Activated CD8-positive, alpha-beta memory T cell treated with anti-CD3 and anti-CD28 coated beads for 4 hours (primary cell): Measurements from ENCODE around the gene PHGDH.
"Not testable (repeated sequence)": the region's sequence is repeated elsewhere in the genome, so short reads cannot be mapped to it uniquely, and the experiment has no call there.

Experiments
- DNase-seq, 2 donors: peaks; one replicate each; pipeline ENCODE4 v3.0.0-alpha.2; 2020; ENCODE audit warnings: low read depth in 2 of 2

The PHGDH gene

DNA sequence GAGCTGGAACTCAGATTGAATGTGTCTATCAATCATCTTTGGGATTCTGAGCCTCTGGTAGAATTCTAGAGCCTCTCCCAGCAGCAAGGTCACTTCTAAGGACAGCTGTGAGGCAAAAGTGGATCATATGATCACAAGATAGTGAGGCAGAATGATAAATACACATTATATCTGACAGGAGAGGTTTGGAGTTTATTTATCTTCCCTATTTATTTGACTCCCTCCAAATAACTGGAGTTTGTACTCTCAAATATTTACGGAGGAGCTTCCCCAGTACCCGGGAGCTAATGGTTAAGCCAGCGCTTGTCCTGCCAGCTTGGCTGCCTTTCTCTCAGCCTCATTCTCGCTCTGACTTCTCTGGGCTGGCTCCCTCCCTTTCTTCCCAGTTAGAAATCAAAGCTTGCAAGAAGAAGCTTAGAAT, 54.6 kb downstream of the PHGDH start:
- DNase-seq = no peak

DNA sequence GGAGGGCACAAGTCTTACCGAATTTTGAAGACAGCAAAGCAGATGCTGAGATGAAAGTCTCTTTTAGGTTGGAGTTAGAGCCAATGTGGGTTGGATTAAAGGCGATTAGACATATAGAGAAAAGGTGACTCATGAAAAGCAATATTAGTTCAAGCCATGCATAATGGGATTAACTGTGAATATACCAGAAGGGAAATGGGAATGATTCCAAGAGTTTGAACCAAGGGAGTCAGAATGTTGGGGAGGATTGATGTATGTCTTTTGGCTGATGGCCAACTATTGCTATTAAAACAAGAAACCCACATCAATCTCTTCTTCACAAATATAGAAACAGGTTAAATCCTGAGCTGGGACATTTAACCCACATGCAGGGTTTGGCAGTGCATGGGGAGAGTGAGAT, 55.8 kb downstream of the PHGDH start:
- DNase-seq = no peak

DNA sequence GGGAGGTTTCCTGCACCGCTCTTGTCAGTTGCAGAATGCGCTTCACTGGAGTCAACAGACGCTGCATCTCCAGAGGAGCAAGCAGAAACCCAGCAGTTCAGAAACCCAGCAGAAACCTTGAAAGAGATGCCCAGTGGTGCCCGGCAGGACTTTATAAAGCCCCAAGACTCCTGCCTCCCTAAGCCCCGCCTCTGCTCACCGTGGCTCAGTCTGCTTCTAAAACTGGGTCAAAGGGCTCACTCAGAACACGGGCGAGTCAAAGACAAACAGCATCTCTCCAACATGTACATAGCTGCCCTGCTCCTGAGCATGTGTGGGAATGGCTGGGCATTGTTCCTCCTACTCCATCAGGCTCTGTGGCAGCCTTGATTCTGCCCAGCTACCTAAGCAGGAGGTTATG, 57.0 kb downstream of the PHGDH start, which contains the start of gene HMGCS2:
HMGCS2 (minus strand) TSS at position 128 of the 400 bp plus-strand sequence; CDS start at position 67, 61 bp downstream.
- DNase-seq = no peak

DNA sequence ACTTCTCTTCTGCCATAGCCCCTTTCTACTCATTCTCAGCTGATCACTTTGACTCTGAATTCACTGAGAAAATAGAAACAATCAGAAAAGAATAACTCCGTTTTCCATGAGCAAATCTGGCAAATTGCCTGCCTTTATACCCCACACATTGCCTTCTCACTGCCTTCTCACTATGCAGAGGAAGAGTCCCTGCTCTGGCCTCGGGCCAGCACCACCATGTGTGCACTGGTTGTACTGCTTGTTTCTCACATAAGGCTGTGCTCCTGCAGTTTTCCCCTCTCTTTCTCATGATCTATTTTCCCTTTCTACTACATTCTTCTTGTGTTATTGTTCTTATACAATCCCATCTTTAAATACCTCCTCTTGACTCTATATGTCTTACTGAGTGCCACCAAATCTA, 59.3 kb downstream of the PHGDH start:
- no peak for DNase-seq

DNA sequence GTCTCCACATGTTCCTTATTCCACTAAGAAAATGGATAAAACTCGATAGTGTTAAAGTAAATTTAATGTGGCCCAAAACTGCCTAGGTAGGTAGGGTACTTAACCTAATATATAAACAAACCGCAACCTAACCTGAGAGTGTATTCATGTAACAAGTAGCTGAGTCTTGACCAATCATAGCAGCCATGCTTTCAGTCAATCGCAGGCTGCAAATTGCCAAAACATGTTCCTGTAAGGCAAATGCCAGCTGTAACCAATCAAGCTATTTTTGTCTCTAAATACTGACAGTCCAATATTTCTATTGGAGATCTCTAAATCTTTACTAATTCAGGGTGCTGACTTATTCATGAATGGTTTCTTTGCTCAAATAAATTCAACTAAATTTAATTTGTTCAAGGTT, 60.0 kb downstream of the PHGDH start:
- DNase-seq = no peak

DNA sequence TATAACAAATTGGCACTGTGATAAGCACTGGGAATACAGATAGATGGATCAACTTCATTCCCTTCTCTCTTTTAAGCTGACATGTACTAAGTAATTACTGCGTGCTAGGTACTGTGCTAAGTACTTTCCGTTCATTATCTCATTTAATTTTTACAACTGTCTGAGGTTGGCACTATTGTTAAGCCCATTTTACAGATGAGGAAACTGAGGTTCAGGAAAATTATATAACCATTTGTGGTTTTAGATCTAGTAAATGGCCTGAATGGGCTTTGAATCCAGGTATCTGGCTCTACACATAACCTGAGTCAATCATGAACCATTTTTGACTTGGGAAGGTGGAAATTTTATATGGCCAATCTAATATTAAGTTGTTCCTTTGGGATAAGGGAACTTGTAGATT, 60.6 kb downstream of the PHGDH start:
- DNase-seq = no peak

DNA sequence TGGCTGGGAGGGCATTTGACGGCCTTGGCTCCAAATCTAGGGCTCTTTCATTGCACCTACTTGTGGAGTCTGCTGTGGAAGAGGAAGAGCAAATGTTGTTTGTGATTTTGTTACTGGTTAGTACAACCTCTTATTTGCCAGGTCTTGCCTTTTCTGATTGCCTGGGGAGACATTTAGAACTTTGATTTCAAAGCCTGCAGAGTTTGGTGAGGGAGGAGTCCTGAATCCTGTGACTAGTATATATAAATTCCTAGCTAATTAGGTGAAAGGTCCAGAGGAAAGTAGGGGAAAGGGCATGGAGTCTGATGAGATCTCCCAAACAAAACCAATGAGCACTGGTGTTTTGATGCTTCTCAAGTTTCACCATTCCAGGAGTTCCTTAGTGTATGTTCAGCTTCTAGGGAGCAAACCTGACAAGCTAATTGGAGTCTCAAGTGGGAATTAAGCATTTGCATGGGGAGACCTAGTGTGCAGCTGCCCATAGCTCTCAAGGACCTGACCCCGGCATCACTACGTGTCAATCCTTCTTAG, 62.0 kb downstream of the PHGDH start:
- DNase-seq = no peak

DNA sequence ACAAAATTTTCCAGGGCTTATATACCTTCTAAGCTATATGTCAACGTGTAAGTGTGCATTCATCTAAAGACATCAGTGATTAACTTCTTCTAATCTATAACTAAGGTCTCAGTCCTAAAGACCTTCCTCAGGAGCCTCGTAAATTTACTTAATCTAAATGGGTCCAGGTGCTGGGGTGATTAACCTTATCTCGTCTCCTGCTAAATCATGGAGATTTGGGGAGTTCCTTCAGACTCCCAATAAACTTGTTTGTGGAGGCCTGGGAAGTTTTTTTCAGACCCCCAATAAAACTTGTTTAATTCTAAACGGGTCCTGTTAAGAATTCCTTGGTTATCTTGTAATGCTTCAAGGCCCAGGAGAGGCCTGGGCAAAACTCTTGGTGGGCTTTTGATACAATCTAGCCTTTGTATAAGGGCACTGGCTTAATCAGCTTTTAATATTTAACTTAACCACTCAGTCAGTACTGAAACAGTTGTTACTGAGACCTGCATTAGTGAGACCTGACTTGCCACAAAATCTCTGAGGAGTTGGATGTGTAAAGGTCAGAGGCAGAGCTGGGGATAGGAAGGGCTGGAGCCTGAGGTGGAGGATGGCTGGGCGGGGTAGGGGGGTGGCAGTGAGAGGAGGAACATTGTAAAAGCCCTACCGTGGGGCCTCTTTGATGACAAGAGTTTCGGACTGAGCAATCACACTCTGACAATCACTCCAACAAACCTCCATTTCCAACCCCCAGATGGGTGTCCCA, 63.2 kb downstream of the PHGDH start:
- no peak for DNase-seq

DNA sequence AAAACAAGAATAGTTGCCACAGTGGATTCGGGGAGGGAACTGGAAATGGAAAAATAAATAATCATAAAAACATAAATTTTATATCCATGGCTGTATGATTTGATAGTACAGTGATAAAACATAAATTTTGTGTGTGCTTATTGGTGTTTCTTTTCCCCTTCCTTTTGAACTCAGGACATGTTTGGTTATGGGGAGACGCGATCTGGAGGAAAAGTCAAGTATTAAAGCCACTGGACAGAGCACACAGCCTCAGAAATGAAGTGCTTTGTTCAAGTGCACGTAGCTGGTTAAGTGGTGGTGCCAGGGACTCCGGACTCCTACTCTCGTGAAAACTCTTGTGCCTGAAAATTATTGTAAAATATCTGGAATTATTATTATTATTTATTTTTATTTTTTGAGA, 66.6 kb downstream of the PHGDH start:
- DNase-seq = no peak

DNA sequence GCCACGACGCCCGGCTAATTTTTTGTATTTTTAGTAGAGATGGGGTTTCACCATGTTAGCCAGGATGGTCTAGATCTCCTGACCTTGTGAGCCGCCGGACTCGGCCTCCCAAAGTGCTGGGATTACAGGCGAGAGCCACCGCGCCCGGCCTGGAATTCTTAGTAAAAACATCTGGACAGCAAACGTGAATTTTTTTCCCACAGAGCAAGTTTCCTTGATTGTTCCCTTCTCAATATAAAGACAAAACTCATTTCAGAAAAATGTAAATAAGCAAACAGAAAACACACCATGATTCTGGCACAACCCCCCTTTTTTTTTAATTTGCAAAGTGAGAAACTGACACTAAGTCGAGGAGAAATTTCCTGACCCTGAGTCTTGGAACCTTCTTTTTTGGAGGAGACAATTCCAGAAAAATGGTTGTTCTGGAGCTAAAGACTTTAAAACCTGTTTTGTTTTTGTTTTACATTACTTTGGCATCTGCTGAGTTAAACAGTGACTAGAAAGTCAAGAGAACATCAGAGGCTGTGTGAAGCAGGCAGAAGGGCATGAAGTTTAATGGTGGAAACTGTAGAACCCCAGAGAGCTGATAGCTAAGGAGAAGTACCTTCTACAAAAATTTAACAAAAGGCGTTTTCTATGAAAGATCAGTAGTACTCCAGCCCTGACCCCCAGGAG, 67.3 kb downstream of the PHGDH start:
- no peak for DNase-seq

DNA sequence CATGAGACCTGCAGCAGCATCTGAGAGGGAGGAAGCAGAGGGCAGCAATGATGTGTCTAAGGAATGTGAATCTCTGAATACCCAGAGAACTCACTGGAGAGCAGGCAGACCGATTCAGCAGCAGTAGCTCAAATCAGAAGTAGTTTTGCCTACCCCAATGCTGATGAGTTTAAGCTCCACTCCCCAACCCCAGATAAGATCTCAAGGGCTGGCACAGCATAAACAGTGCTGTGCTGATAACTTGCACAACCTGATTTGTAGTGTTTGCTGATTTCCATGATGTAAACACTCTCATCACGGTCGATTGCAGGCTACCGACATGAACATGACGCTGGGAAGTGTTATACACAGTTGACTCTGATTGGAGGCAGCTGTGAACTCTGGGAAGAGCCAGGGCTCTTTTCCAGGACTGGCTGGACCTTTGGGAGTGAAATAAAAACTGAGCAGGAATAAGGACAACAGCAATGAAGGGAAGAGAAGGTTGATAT, 68.2 kb downstream of the PHGDH start:
- DNase-seq = no peak

DNA sequence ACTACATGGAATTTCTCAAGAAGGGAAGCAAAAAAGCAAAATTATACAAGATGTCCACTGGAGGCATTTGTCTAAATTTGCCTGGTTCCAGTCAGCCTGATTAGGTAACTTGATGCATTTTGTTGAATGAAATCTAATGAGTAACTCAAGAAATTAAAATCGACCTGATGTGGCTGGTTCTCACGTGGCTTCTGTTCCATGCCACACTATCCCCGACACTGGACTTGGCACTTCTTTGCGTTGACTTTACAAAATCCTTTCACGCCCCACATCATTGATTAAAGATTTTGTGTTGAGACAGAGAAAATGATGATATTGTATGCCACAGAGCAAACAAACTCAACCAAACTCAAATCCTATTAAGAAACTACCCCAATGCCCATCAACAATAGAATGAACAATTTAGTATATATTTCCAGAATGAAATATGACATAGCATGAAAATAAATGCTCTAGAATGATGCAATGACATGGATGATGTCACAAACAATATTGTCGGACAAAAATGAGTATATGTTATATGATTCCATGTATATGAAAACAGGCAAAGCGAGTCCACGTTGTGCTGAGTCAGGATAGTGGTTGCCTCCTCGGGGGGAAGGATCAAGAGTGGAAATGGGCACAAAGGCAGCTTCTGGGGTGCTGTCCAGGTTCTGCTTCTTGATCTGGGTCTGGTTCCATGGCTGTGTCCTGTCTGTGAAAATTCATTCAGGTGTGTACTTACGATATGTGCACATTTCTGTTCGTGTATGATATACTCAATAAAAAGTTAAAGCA, 69.9 kb downstream of the PHGDH start:
- DNase-seq = no peak

DNA sequence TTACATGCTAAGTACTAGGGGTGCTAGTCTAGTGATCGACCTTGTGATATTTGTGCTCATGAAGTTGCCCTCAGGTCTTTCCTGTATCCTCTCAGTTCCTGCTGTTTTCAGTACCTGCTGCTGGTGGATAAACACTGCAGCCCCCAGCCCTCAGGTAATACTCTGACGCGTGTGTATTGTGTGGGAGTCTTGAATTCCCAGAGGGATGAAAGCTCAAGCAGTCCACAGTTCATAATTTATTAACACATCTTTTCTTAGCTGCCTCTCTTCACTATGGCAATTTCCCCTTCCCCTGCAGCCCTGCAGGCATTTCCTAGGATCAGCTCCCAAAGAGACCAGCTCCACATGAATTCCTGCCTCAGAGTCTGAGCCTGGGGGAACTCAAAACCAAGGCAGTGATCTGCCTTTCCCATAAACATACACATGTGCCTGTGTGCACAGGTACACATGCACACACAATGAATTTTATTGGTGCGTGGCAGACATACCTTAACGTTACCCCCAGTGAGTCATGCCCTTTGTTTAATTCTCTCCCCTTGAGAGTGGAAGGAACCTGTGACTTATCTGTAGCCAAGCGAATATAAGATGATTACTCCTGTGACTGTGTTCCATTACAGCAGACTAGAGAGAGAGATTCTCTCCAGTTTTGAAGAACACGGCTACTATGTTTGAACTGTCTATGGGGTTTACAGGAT, 71.0 kb downstream of the PHGDH start:
- no peak for DNase-seq

DNA sequence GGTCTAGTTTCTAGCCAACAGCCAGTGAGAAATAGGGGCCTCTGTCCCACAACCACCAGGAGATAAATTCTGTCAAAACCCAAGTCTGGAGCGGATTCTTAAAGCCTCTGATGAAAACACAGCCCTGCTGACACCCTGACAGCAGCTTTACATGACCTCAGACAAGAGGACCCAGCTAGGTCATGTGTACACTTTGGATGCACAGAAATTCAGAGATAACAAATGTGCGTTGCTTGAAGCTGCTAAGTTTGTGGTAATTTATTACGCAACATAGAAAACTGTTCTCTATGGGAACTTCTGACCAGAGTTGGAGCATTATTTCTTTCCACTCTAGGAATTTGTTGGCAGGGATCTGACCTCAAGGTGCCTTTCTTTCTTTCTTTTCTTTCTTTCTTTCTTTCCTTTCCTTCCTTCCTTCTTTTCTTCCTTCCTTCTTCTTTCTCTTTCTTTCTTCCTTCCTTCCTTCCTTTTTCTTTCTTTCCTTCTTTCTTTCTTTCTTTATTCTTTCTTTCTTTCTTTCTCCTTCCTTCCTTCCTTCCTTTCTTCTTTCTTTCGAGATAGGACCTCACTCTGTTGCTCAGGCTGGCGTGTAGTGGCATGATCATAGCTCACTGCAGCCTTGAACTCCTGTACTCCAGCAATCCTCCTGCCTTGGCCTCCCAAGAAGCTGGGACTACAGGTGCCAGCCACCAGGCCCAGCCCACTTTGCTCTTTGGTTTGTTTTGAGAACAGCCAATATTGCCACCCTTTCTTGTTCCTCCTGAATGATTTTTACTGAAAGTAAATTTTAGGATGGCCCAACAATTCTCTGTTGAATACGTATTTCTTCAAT, 71.8 kb downstream of the PHGDH start:
- no peak for DNase-seq

DNA sequence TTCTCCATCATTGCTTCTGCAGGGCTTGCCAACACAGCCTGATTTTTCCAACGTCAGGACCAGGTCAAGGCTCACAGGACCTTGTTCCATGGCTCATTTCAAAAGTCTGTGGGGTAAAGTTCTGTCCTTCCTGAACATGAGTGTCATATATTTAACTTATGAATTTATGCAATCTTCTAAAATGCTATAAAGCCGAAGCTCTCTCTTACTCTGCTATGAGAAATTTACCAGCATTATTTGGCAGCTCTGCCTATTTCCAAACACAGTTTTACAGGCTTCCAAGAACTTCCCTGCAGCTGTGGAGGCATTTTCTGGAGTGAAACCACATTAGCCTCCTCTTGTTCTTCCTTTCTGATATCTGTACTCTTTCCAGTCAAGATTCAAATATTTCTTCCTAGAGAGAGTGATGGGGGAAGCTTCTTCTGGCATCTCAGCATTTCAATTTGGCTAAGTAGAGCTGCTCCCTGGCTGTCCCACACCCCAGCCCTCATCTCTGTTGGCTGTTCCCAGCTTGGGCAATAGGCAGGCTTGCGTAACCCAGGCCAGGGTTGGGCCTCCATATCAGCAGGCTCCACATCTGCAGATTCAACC, 72.6 kb downstream of the PHGDH start:
- DNase-seq = no peak

DNA sequence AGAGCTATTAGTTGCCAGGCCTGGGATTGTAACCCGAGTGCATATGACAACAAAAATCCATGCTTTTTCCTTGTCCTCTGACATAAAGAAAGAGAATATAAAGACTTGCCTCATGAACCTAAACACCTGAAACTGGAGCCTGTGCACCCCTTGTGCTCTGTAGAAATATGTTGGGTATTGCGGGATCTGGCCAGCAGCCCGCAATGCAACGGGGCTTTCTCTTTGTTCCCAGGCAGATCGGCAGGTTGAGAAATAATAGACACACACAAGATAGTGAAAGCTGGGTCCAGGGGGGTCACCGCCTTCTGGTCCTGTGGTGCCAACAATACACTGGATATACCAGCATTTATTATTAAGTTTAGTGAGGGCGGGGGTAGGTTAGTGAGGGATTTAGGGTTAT, 74.3 kb downstream of the PHGDH start:
- not testable (repeated sequence) for DNase-seq

DNA sequence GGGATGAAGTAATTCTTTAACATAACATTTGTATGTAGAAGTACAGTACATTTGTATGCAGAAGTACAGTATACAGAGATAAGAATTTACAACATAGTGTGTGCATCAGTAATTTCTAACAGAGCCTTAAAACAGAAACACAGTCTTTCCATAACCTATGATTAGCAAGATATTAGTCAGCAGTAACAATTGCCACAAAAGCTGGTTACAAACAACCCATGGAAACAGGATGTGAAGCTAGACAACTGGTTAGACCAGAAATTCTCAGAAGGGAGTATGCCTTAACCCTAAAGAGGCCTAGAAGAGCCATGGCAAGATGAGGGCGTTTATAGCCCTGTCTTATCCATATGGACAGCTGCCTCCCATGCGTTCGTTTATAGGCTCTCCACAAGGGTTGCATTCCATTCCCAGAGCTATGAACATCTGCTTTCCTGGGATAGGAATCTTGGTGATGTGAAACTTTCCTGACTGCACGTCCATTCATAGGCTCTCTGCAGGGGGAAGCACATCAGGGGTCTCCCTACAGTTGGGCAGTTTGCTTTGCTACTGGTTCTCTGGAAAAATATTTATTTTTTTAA, 74.8 kb downstream of the PHGDH start:
- DNase-seq = not testable (repeated sequence)

DNA sequence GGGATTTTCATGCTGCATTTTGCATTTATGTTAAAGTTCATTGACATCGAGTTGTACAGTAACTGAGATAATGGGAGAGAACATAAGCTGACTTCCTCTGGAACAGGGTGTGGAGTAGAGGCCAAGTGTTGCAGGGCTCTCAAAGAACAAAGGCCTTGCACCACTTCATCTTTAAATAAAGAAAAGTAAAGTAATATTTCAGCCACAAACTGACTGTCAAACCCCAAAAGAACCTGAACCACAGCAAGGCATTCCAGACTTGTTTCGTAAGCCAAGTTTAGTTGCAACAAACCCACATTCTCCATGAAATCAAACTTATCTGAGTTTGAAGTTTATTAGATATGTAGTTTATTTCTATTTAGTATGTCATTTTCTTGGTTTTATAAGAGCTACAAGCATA, 76.0 kb downstream of the PHGDH start:
- no peak for DNase-seq

DNA sequence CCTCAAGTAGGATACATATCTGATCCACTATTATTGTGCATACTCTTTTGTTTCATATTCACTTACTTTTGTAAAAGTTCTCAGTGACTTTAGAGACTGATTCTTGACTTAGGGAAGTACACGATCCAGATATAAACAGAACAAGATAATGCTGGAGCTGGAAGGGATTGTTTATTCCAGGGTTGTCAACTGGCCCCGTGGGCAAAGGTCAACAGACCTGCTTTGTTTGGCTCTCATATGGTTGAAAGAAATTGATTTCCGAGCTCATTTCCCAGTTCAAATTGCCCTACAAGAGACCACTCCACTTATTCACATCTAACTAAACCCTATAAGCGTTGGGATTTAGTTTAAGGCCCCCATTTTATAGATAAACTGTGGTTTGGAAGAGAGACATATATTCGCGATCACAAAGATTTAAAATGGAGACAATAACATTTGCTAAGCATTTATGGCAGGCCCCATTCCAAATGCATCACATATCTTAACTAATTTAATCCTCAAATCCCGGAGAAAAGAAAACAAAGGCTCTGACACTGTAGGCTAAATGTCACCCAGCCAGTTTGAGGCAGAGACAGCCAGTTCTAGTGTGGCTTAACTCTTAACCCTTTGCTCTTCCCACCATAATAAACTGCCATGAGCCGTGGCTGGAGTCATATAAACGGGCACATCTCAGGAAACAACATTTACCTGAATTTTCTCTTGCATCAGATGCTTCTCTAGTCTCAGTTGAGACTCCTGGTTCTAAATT, 78.9 kb downstream of the PHGDH start:
- no peak for DNase-seq
